Kidney (tissue), 14 donors: ENCODE data around the gene STXBP6. TPM values are rescaled to one million over a fixed set of nuclear protein-coding genes. Genes with fewer than 3 reads are reported as not detected.

Experiments used
- DNase-seq, 5 donors: peaks; one replicate each; pipeline ENCODE4 v3.0.0-alpha.2; 2013 to 2020
- FAIRE-seq: peaks from 2 replicates; lab custom pipeline; 2012; peaks lifted over from hg19 to GRCh38; lab: Jason Lieb, UNC
- H3K27ac ChIP-seq, 2 donors: one replicate each; pipeline ENCODE4 v1.7.0; 2013; ENCODE audit warnings: low read depth in 2 of 2, low read length in 2 of 2, inconsistent platforms in 1 of 2
- H3K27me3 ChIP-seq: one replicate; pipeline ENCODE4 v1.7.1; 2013; ENCODE audit warnings: low read length, inconsistent platforms; ENCODE audit not compliant: control insufficient read depth, insufficient read depth
- H3K36me3 ChIP-seq, 3 donors: one replicate each; pipeline versions ENCODE4 v1.7.0 to v1.7.1; 2013; ENCODE audit warnings: low read length in 3 of 3, control low read depth in 1 of 3, inconsistent platforms in 1 of 3; ENCODE audit not compliant: insufficient read depth in 3 of 3, control insufficient read depth in 2 of 3
- H3K4me1 ChIP-seq, 3 donors: one replicate each; pipeline versions ENCODE4 v1.7.0 to v1.7.1; 2013; ENCODE audit warnings: low read length in 3 of 3, inconsistent platforms in 1 of 3, low read depth in 1 of 3; ENCODE audit not compliant: control insufficient read depth in 2 of 3, insufficient read depth in 2 of 3
- H3K4me3 ChIP-seq, 3 donors: one replicate each; pipeline versions ENCODE4 v1.7.0 to v1.8.1; 2013; ENCODE audit warnings: low read length in 3 of 3, control low read depth in 1 of 3, inconsistent platforms in 1 of 3
- H3K9ac ChIP-seq, 3 donors: one replicate each; pipeline versions ENCODE4 v1.7.0 to v1.7.1; 2013; ENCODE audit warnings: low read length in 3 of 3, control low read depth in 1 of 3, inconsistent platforms in 1 of 3
- H3K9me3 ChIP-seq, 3 donors: one replicate each; pipeline versions ENCODE4 v1.7.0 to v1.7.1; 2013; ENCODE audit warnings: low read length in 3 of 3, control low read depth in 1 of 3, inconsistent platforms in 1 of 3; ENCODE audit not compliant: control insufficient read depth in 2 of 3, insufficient read depth in 1 of 3
- CTCF ChIP-seq: IDR thresholded peaks from 3 replicates; pipeline ENCODE4 v1.5.1; 2012; ENCODE audit warnings: mild to moderate bottlenecking, moderate library complexity, borderline replicate concordance; ENCODE audit not compliant: insufficient read depth; ENCODE audit errors: extremely low read depth
- intact Hi-C: fragments of 100-400 bp; cut with DNase I; formaldehyde crosslinking; loops from one replicate; pipeline ENCODE4 v1.11.1; 2022
- polyA plus RNA-seq: library from polyadenylated mRNA; stranded (reverse); fragments of 350-450 nt; fragmentation: Illumina TruSeq; extraction: RNeasy Lipid Tissue Mini Kit (QIAGEN cat#74804); gene quantifications from one replicate; pipeline ENCODE4 v1.2.3, GENCODE V29; 2014; ENCODE audit warnings: low read depth, low replicate concordance; ENCODE audit not compliant: insufficient read depth
- total RNA-seq: library from RNA; stranded (reverse); fragmentation: NEBNext Ultra II Directional; extraction: Animal tissue kit (Norgen Biotek cat#: 25700); gene quantifications from one replicate; pipeline ENCODE4 v1.2.1, GENCODE V29; 2021
- donor health status: control.
- donor health status: control.
- donor health status: control.
- donor health status: control.
- donor health status: control.
- donor health status: DM: yes; HTN: yes; CAD: no.
- donor health status: Normal renal cell carcinoma (clear cell type).

The STXBP6 gene
- total and polyA plus RNA-seq, 2 donors from 2014 or later, result 2.8 to 3.9 TPM

GRCh38 chr14:24785698-24786097 is 264.2 kb downstream of the STXBP6 start:
- Histone ChIP-seq H3K36me3 (no peaks in the 10 kb centered on the region), H3K9me3 (peaks cover 0 to 2% (median 0%) of the 10 kb centered on the region in 3 donors), H3K9ac (no peak overlapping the region), H3K4me3 (no peak overlapping the region), H3K27ac (no peak overlapping the region), H3K27me3 (no peaks in the 10 kb centered on the region), H3K4me1 (no peaks in the 10 kb centered on the region)
- no peak for DNase-seq
- intact Hi-C loops, result no loop called here
- TF ChIP-seq CTCF, result no peak
- FAIRE-seq, result no peak

- H3K27me3 ChIP-seq, result no peaks in the 10 kb centered on the region
- no peak overlapping the region for H3K27ac ChIP-seq
- H3K4me3 ChIP-seq, result no peak overlapping the region
- intact Hi-C loops, result no loop called here
- H3K4me1 ChIP-seq, result no peaks in the 10 kb centered on the region
- H3K9ac ChIP-seq, result no peak overlapping the region
- no peak for TF ChIP-seq CTCF
- DNase-seq (no peak), FAIRE-seq (no peak)
- no peaks in the 10 kb centered on the region for H3K36me3 ChIP-seq
- H3K9me3 ChIP-seq, result peaks cover 0 to 2% (median 0%) of the 10 kb centered on the region in 3 donors
Observed at GRCh38 chr14:24784981-24785380, 265.0 kb downstream of the STXBP6 start.

GRCh38 chr14:24783791-24784190 is 266.2 kb downstream of the STXBP6 start:
- Histone ChIP-seq H3K36me3 (no peaks in the 10 kb centered on the region), H3K4me3 (no peak overlapping the region), H3K4me1 (no peaks in the 10 kb centered on the region), H3K27me3 (no peaks in the 10 kb centered on the region), H3K9ac (no peak overlapping the region), H3K27ac (no peak overlapping the region), H3K9me3 (peaks cover 0 to 2% (median 0%) of the 10 kb centered on the region in 3 donors)
- FAIRE-seq (no peak), DNase-seq (no peak)
- intact Hi-C loops, result no loop called here
- no peak for TF ChIP-seq CTCF

GRCh38 chr14:24780281-24780680 is 269.7 kb downstream of the STXBP6 start:
- H3K27me3 ChIP-seq, result no peaks in the 10 kb centered on the region
- no peak overlapping the region for H3K4me3 ChIP-seq
- intact Hi-C loops, result no loop called here
- DNase-seq (no peak), FAIRE-seq (no peak)
- no peak for TF ChIP-seq CTCF
- no peak overlapping the region for H3K9ac ChIP-seq
- H3K36me3 ChIP-seq, result no peaks in the 10 kb centered on the region
- no peaks in the 10 kb centered on the region for H3K4me1 ChIP-seq
- H3K27ac ChIP-seq, result no peak overlapping the region
- no peaks in the 10 kb centered on the region for H3K9me3 ChIP-seq
